Activated CD8-positive, alpha-beta memory T cell treated with anti-CD3 and anti-CD28 coated beads, Interleukin-2, amount 50 U/mL, for 48 hours (primary cell): ENCODE results near the gene NUF2.
"Not testable (repeated sequence)": the region's sequence is repeated elsewhere in the genome, so short reads cannot be mapped to it uniquely, and the experiment has no call there.

ENCODE experiments used
- DNase-seq: peaks from one replicate; pipeline ENCODE4 v3.0.0-alpha.2; 2020

Gene NUF2

DNA sequence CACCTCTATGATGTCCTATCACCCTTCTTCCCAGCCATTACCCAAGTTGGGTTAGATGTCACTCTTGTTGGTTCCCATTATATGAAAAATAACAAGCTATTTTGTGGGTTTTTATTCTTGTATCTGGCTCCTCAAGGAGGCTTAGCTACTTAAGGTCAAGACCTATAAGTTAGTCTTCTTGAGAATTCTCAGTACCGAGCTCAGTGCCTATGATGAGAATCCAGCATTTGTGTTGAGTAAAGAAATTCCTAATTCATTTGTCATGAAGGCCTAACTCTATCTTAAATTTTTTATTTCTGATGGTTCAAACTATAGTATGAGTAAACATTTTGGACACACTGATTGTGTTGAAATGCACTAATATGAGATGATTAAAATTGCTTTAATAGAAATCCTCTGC lies 15.9 kb downstream of the NUF2 start:
- DNase-seq, result no peak

DNA sequence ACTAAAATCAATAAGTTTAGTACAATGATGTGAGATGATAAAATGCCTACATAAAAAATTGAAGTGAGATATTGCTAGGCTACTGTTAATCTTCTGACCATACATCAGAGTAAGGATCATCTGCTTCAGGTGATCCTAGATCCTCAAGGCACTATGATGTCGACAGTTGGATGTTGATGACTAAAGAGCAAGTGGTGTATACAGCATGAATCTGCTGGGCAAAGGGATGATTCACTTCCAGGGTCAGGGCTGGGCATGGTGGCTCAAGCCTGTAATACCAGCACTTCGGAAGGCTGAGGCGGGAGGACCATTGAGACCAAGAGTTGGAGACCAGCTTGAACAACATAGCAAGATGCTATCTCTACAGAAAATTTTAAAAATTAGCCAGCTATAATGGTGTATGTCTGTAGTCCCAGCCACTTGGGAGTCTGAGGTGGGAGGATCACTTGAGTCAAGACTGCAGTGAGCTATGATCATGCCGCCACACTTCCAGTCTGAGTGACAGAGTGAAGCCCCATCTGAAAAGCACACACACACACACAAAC lies 24.6 kb downstream of the NUF2 start:
- no peak for DNase-seq

DNA sequence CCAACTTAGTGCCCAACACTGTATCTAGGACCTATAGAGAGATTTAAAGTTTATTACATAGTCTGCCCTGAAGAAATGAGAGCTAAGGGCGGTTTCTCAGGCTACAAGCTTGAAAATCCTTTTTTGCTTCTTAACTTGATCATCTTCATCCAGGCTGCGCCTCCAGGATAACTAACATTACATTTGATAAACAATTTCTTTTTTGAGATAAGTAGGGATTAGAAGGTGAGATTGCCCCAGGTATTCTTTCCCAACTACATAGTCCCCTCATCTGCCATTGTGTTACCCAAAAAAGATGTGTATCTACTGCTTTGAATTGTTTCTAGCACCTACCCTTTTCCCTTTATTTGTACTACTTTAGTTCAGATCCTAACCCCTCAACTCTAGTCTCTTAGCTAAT lies 25.4 kb downstream of the NUF2 start:
- no peak for DNase-seq

DNA sequence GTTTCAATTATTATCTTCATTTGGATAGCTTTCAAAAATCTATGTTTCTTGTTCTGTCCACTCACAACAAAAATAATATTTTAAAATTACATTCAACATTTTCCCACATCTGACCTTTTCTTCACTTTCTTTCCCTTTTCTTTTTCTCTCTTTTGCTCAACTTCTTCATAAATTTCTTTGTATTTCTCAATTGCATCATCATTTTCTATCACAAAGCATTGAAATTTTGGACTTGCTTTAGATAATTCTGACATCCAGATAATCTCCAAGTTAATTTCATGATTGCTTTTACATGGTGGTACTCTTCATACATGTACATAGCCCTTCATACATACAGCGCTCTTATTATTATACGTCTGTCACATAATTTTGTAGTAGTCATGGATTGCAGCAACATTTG lies 30.2 kb downstream of the NUF2 start:
- DNase-seq, result no peak

DNA sequence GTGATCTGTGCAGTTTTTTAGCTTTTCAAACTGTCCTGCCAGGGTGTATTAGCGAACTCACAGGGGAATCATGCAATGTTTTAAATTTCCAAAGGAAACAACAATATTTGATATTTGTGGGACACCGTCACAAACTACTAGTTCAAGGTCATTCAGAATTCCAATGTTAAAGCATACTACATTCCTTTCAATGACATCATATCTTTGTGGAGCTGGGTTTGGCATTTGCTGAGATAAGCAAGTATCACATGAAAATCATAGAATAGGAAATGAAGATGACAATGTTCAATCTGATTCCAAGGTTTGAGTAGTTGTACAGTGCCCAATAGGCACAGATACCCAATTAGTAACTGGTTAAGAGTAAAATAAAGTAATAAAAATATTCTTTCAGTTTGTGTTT lies 35.6 kb downstream of the NUF2 start:
- no peak for DNase-seq

DNA sequence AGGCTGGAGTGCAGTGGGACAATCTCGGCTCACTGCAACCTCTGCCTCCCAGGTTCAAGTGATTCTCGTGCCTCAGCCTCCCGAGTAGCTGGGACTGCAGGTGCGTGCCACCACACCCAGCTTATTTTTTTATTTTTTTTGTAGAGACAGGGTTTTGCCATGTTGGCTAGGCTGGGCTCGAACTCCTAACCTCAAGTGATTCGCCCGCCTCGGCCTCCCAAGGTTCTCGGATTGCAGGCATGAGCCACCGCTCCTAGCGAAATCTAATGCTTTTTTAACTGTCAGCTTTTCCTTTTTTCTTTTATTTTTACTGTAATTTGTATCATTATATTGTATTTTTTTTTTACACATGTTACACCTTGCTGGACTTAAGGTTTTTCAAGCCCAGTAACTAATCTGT lies 36.4 kb downstream of the NUF2 start:
- not testable (repeated sequence) for DNase-seq

DNA sequence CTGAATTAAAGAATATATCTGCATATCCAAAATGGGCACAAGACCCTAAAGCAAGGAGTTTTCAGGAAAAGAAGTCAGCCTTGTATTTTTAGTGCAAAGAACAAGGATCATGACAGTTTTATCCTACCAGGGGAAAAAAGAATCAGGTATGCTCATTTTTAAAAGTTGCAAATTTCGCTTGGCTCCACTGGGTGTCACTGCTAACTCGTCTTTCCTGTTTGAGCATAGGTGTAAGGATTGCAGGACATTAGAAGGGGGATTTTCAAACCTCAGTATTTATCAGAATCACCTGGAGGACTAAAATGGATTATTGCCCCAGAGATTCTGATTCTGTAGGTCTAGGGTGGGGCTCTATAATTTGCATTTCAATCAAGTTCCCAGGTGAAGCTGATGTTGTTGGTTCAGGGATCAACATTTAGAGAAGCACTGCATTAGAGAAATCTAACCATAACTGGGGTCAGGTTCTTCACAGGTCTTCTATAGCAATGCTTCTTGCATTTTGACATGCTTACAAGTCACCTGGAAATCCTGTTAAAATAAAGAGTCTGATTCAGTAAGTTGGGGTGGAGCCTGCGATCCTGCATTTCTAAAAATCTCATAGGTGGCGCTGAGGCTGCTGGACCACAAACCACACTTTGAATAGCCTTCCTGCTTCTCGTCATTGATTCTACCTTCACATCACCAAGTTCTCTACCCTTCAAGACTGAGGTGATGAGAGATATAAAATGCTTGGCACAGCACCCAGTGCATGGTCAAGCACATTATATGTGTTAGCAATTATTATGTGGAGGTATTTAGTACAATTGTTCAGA lies 39.6 kb downstream of the NUF2 start:
- no peak for DNase-seq

DNA sequence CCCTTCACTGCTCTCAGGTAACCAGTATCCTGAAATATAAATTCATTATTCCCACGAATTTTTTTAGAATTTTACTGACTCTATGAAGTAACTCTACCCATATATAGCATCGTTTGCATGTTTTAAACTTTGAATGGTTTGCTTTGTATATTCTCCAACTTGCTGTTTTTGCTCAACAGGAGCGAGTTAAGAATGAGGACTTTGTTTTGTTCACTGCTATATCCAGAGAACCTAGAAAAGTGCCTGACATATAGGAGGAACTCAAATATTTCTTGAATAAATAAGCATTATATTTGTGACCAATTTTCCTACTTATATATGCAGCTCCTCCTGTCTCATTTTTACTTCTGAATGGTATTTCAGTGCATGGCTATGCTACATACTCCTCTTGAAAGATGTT lies 43.4 kb downstream of the NUF2 start:
- DNase-seq, result no peak

DNA sequence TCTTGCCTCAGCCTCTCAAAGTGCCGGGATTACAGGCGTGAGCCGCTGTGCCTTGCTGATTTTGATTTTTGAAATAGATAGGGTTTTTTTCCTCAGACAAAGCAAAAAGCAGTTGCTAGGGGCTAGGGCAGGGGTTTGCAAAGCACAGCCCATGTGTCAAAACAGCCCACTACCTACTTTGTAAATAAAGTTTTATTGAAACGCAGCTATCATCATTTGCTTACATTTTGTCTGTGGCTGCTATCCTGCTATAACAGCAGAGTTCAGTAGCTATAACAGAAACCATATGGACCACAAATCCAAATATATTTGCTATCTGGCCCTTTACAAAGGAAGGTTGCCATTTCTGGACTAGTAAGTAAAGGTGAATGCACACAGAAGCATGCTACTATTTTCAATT lies 44.8 kb downstream of the NUF2 start:
- DNase-seq, result no peak

DNA sequence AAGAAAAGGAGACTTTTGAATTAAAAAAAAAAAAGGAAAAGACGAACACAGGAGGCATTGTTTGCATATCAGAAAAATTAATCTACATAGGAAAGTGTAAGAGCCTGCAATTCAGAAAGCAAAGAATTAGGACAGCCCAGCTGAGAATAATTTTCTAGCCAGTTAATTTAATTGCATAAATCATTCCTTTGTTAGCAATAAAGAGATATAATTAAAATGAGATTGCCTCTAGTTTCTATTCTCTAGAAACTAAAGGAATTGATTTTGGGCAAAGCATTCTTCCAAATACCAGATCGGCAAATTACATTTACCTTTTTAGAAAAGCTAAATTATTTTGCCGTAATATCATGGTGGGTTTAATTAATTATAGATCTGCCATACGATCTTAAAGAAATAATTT lies 46.0 kb downstream of the NUF2 start:
- DNase-seq, result no peak

DNA sequence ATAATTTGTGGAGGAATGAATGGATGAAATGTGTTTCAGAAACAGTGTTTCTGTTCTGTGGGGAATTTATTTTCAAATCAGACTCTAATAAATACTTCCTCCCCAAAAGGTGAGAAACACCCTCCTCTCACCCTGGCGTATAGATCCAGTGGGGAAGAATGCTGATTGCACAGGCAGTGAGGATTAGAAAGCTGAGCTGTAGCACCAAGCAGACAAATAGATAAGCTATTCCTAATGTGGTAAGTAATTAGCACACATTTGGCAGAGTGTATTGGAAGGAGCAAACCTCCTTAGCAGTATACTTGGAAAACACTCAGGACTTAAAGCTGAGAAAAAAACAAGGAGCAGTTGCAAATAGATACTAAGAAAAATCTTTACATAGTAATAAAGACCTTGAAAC lies 50.8 kb downstream of the NUF2 start:
- no peak for DNase-seq

DNA sequence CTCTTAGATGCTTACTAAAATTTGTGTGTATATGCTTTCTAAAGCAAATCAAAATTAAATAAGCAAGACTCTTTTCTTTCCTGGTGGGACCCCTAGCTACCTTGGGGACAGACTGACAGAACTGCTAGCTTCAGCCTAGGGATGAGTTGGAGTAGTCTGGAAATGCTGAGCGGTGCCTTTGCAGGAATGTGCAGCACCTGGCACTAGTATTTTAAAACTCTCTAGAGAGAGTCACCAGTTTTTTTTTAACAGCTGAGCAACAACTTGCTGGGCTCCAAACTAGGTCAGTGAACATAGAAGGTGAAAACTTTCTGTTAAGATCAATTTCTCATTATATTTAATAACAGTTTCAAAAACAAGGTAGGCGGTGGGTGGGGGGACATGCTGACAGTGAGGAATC lies 56.8 kb downstream of the NUF2 start:
- DNase-seq, result no peak

DNA sequence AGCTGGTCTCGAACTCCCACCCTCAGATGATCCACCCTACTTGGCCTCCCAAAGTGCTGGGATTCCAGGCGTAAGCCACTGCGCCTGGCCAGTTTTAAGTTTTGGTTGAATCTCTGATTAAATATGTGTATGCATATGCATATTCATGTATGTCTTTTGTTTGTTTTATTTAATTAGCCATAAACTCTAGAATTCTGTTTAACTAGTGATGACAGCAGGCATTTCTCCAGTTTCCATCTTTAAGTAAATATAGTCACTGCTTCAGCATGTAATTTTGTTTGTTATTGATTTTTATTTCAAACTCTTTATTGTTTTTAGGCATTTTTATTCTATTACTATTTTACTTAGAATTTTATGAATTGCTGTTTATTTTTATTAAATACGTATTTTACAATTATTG lies 58.0 kb downstream of the NUF2 start:
- DNase-seq, result no peak

DNA sequence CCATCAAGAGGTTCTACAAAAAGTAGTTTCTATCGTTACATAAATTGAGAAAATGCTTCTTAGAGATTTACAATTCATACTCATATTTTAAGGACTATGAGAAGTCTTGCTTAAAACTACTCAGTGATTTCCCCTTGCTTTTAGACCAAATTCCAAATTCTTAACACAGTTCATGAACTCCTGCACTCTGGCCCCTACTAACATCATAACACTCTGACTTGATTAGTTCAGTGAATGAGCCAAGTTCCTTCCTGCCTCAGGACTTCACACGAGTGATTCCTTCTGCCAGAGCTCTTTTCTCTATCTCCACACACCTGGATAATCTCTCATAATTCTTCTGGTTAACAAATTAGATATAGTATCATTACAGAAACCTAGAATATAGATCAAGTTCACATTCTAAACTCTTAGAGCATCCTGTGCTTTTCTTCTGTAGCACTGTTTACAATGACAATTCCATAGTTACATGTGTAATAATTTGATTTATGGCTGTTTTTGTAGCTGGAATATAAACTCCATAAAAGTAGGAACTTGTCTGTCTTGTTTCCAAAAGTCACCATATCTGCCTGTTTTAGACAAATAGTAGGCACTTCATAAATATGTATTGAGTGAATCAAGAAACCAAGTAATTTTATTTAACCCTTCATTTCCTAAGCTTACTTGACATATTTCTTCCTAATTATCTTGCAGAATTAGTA lies 59.9 kb downstream of the NUF2 start:
- DNase-seq, result no peak

DNA sequence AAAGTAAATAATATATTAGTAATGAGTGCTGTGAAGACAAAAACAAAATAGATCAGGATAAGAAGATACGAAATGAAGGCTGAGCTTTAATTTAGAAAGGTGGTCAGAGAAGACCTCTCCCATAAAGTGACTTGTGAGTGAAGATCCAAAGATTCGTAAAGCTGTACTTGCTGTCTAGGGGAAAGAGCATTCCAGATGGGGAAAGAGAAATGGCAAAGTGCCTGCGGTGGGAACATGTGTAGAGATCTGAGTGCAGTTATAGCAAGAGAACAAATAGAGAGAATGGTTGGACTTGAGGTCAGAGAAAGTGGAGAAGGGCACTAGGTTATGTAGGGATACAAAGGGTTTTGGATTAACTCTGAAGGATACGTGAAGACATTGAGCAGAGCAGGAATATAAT lies 60.6 kb downstream of the NUF2 start:
- DNase-seq, result no peak

DNA sequence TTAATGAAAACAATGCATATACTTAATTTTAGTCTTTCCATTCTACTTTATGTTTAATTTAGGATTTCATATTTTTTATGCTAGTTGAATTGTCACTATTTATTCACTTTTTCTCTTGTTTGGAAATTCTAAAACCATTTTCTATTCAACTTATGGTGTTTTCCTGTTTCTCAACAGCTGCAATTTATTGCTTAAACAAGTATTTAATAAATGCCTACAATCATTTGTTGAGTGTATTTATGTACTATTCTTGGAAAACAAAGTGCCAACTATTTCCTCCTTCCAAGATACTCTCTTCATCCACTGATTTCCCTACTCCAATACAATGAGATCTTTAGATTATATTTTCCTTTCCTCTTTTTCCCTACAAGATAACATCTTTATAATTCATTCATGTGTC lies 65.4 kb downstream of the NUF2 start:
- DNase-seq, result no peak

DNA sequence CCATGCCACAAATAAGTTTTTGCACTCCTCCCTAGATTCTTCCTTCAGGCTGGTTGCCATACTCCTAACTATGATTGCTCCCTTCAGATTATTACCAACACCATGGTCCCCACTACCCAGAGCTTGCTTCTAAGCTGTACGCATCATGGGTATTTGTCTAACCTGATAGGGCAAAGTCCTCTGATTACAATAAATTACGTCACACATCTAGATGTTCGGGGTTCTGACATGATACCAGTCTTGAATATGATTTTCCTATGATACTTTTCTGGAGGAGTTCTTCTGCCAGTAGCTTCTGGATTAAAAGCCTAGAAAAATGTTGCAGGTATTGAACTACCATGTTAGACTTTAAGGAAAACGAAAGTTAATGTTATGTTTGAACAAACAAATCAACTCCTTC lies 67.2 kb downstream of the NUF2 start:
- no peak for DNase-seq

DNA sequence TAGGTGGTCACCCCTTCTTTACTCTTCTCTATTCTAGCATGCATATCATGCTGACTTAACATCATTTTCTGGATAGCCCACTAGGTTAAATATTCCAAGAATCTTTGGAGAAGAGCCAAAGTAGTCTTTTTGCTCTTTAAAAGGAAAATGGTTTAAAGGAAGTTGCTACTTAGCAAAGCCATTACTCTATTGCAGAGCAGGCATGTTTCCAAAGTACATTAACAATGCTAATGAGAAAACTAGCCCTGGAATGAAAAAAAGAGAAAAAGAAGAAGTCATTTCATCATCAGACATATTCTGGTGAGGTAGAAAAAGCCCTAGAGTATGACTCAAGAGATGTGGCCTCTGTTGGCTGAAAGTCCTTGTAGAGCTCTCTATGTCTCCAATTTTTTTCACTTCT lies 74.0 kb downstream of the NUF2 start:
- DNase-seq, result no peak

DNA sequence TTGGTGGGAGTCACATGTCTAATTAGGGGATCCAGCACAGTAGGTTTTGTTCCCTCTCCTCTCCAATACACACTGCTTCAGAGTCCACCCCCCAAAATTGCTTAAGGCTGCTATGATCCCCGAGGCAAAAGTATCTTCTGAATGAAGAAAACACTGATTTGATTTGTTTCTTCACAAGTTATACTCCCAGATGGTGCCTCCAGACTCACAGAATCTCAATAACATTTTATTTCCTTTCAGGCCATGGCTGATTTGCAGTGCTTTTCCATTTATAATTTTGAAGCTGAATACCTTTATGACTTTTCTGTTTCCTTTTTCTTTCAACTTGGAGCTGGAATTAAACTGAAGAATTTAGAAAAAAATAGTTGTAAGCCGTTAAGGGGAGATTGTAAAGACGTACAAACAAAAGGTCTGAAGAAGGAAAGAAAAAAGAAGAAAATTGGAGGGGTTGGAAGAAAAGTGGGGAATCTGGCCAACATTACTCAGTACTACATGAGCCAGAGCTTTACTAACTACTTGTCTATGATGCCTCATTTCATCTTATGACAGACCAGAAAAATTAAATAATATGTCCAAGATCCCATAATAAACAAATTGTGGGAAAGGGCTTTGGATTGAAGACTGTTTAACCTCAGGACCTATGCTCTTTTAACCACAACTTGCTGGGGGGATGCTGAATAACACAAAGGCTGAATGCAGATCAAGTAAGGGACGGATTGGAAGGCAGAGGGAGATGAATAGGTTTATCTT lies 75.9 kb downstream of the NUF2 start:
- no peak for DNase-seq

DNA sequence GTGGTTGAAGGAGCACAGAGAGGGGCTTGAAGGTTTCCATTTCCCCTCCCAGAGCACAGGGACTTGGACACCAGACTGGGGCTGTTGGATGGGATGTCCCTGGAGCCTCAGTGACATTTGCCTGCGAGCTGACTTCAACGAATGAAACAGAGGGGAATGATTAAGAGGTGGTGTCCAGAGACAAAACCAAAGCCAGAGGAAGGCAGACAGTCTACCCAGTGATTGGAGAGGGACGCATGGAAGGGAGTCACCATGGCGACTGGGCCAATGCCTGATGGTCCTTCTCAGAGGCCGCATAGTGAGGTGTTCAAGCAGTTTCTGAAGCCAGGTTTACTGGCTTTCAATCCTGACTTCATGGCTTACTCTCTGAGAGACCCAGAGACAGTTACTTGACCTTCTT lies 77.2 kb downstream of the NUF2 start:
- DNase-seq, result no peak

DNA sequence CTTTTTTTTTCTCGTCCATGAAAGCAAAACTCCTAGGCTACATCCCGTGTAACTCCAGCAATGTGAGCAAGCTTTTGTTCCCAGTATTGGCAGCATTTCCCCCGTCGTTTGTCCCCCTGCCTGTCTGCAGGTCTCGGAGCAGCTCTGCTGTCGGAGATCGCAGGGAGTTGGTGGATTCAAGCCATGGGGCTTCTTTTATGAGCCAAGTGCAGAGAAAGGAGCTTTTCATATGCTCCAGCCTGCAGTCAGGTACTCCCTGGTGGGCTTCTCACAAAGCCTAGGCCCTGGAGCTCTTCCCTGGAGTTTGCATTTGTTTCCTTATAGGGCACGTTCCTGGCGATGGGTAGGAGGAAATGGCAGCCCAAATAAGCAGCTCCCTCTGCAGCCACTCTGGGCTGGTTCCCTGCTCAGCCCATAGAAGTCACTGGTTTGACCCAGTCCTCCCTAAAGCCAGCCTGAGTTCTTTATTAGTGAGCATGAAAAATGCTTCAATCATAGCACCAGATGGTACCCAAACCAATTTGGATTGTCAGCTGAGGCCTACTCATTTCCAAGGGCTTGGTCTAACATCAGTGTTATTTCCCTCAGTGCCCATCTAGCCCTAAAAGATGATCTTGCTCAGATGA lies 78.3 kb downstream of the NUF2 start:
- no peak for DNase-seq

DNA sequence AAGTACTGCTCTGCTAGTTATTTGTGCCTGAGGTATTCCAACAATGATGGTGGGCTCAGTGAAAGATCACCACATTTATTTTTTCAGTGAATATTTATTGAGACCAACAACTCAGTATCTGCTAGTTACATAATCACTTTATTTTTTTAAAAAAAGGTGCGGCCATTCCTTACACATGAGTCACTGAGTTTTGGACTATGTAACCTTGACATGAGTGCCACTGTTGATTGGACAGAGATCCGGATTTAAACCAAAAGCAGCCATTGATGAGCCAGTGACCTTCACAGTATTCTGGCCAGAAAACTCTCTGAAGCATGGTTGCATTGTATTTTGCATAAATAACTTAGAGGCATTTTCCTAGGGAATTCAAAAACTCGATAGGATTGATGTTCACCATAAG lies 79.5 kb downstream of the NUF2 start:
- no peak for DNase-seq
